Neutrophil (primary cell): ENCODE measurements around the gene PSMA7.

Source experiments
- H3K27ac ChIP-seq: fragments of 200-600 bp; sonication (generic); 2 replicates; pipeline ENCODE4 v1.5.1; 2016; ENCODE audit warnings: mild to moderate bottlenecking, moderate library complexity
- H3K27me3 ChIP-seq: fragments of 200-600 bp; sonication (generic); 2 replicates; pipeline ENCODE4 v1.6.0; 2016; ENCODE audit warnings: mild to moderate bottlenecking
- H3K36me3 ChIP-seq: fragments of 200-600 bp; sonication (generic); 2 replicates; pipeline ENCODE4 v1.5.1; 2017
- H3K4me1 ChIP-seq, 2 experiments: fragments of 200-600 bp in 1 of 2; sonication (generic) in 1 of 2; 1 replicate in 1 of 2; 2 replicates in 1 of 2; pipeline versions ENCODE4 v1.5.1 to v1.6.1; 2013 to 2016; ENCODE audit warnings: low read depth in 1 of 2, low read length in 1 of 2, mild to moderate bottlenecking in 1 of 2, moderate library complexity in 1 of 2; ENCODE audit not compliant: control insufficient read depth in 1 of 2, insufficient read depth in 1 of 2
- H3K4me3 ChIP-seq, 2 experiments: fragments of 200-600 bp in 1 of 2; sonication (generic) in 1 of 2; 1 replicate in 1 of 2; 2 replicates in 1 of 2; pipeline ENCODE4 v1.5.1; 2013 to 2016; ENCODE audit warnings: low read depth in 1 of 2, low read length in 1 of 2, mild to moderate bottlenecking in 1 of 2, moderate library complexity in 1 of 2
- H3K9me3 ChIP-seq: fragments of 200-600 bp; sonication (generic); 2 replicates; pipeline ENCODE4 v1.5.1; 2016
- CTCF ChIP-seq: fragments of 200-600 bp; sonication (generic); IDR thresholded peaks from 2 replicates; pipeline ENCODE4 v1.5.1; 2016; ENCODE audit warnings: antibody characterized with exemption

PSMA7 gene

GRCh38 chr20:62147125-62147524 lies 3.9 kb upstream of the PSMA7 start:
- no peak overlapping the region for H3K4me3 ChIP-seq
- H3K27me3 ChIP-seq: peaks cover 12% of the 10 kb centered on the region
- H3K4me1 ChIP-seq: peaks cover 18% of the 10 kb centered on the region in 2 experiments
- no peak overlapping the region for H3K27ac ChIP-seq
- H3K9me3 ChIP-seq: no peaks in the 10 kb centered on the region
- no peak for TF ChIP-seq CTCF
- no peaks in the 10 kb centered on the region for H3K36me3 ChIP-seq

- Histone ChIP-seq H3K9me3 (no peaks in the 10 kb centered on the region), H3K4me1 (peaks cover 27% of the 10 kb centered on the region in 2 experiments), H3K36me3 (no peaks in the 10 kb centered on the region), H3K4me3 (no peak overlapping the region), H3K27ac (no peak overlapping the region), H3K27me3 (peaks cover 12% of the 10 kb centered on the region)
- TF ChIP-seq CTCF: no peak
Measured at GRCh38 chr20:62146019-62146755, 3.0 kb upstream of the PSMA7 start.

GRCh38 chr20:62145688-62146018 lies 2.5 kb upstream of the PSMA7 start:
- Histone ChIP-seq H3K27ac (no peak overlapping the region), H3K4me1 (peaks cover 32 to 33% of the 10 kb centered on the region in 2 experiments), H3K27me3 (peaks cover 12% of the 10 kb centered on the region), H3K9me3 (no peaks in the 10 kb centered on the region), H3K36me3 (peaks cover under 1% of the 10 kb centered on the region), H3K4me3 (no peak overlapping the region)
- TF ChIP-seq CTCF: no peak

DNA sequence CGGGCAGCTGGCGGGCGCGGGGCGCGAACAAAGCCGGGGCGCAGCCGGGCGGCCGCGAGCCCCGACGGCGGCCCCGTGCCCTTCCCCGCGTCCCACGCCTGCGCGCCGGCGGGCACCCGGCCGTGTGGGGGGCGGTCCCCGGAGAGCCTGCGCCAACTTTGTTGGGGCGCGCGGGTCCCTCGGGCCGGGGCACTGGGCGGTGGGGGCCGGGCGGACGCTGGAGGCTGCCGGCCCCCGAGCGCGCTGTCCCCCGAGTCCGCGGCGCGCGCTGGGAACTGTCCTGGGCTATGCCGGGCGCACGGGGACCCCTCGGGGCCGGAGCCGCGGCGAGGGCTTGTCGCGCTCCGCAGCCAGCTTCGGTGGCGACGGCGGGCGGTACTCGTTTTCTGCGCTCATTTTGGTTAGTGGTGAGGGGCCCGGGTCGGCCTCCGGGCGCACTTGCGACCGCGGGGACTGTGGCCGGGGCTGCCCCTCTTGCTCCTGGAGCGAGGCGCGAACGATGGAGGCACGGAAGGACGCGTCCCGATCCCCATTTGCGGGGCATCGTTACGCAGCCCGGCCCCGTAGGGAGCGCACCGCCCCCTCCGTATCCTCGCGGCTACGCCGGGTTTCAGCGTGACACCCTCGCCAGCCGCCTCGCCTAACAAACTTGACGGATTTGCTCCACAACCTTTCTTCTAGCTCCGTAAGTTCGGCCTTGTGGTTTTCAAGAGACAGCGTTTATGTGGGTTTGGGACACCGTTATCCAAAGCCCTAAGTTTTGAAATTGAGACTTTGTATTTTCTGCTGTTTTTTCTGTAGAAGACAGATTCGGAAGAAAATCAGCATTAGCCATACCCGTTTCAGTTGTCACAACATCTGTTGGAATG lies 997 bp upstream of the PSMA7 start:
- Histone ChIP-seq H3K4me3 (peak overlapping the region; percentile 73 to 74), H3K27me3 (peaks cover 12% of the 10 kb centered on the region), H3K27ac (peak overlapping the region; percentile 100), H3K9me3 (no peaks in the 10 kb centered on the region), H3K4me1 (peaks cover 34 to 38% of the 10 kb centered on the region in 2 experiments), H3K36me3 (peaks cover 15% of the 10 kb centered on the region)
- TF ChIP-seq CTCF: no peak

- H3K27ac ChIP-seq: peak overlapping the region; percentile 100
- peak overlapping the region; percentile 73 to 82 for H3K4me3 ChIP-seq
- no peaks in the 10 kb centered on the region for H3K9me3 ChIP-seq
- peaks cover 33% of the 10 kb centered on the region for H3K36me3 ChIP-seq
- H3K27me3 ChIP-seq: peaks cover 12% of the 10 kb centered on the region
- peaks cover 34 to 38% of the 10 kb centered on the region in 2 experiments for H3K4me1 ChIP-seq
- TF ChIP-seq CTCF: no peak
Measured at GRCh38 chr20:62142252-62143080, 728 bp downstream of the PSMA7 start.
